NCI-H2029 treated with DMSO at 0.1 percent for 48 hours (cell line): ENCODE data around the gene CPA4.
"Not testable (repeated sequence)": the region's sequence is repeated elsewhere in the genome, so short reads cannot be mapped to it uniquely, and the experiment has no call there.

ENCODE experiments used
- DNase-seq: peaks from one replicate; lab custom pipeline; 2025; lab: John Stamatoyannopoulos, UW

The CPA4 gene

GRCh38 chr7:130292682-130293257 lies at the start of gene CPA4:
TSS of gene CPA4 (plus strand) at chr7:130293161. CDS start at chr7:130293181, 20 bp downstream.
- DNase-seq = no peak

GRCh38 chr7:130243486-130243885 lies 49.5 kb upstream of the CPA4 start:
- DNase-seq = not testable (repeated sequence)

GRCh38 chr7:130246491-130246890 lies 46.5 kb upstream of the CPA4 start:
- DNase-seq = not testable (repeated sequence)

- DNase-seq = not testable (repeated sequence)
These were observed 44.1 kb upstream of the CPA4 start for GRCh38 chr7:130248842-130249241.

- not testable (repeated sequence) for DNase-seq
These were observed 43.3 kb upstream of the CPA4 start for GRCh38 chr7:130249626-130250025.

- DNase-seq = no peak
These were observed 38.4 kb upstream of the CPA4 start for GRCh38 chr7:130254555-130254954.

- DNase-seq = no peak
These were observed 36.3 kb upstream of the CPA4 start for GRCh38 chr7:130256704-130257103.

GRCh38 chr7:130258494-130259078 lies 34.4 kb upstream of the CPA4 start:
- no peak for DNase-seq

- no peak for DNase-seq
These were observed 30.5 kb upstream of the CPA4 start for GRCh38 chr7:130262448-130262847.

GRCh38 chr7:130263130-130263529 lies 29.8 kb upstream of the CPA4 start:
- DNase-seq = no peak

GRCh38 chr7:130266258-130266960 lies 26.6 kb upstream of the CPA4 start, which contains the start of gene CPA2:
TSS of gene CPA2 (plus strand) at chr7:130266863. CDS start at chr7:130266882, 19 bp downstream.
- DNase-seq = no peak

- DNase-seq = no peak
These were observed 26.0 kb upstream of the CPA4 start for GRCh38 chr7:130266961-130267321.

- no peak for DNase-seq
These were observed 24.3 kb upstream of the CPA4 start for GRCh38 chr7:130268463-130269317.

- no peak for DNase-seq
These were observed 23.7 kb upstream of the CPA4 start for GRCh38 chr7:130269318-130269694.

- no peak for DNase-seq
These were observed 21.8 kb upstream of the CPA4 start for GRCh38 chr7:130270947-130271800.

- no peak for DNase-seq
These were observed 20.4 kb upstream of the CPA4 start for GRCh38 chr7:130272381-130273080.

GRCh38 chr7:130273081-130273932 lies 19.7 kb upstream of the CPA4 start:
- DNase-seq = no peak

- DNase-seq = no peak
These were observed 19.1 kb upstream of the CPA4 start for GRCh38 chr7:130273933-130274255.

- no peak for DNase-seq
These were observed 18.7 kb upstream of the CPA4 start for GRCh38 chr7:130274296-130274695.

GRCh38 chr7:130274983-130275591 lies 17.9 kb upstream of the CPA4 start:
- DNase-seq = no peak
